SK-N-SH (cell line): ENCODE results near the gene KRTAP5-5.

ENCODE experiments used
- FOXJ3 ChIP-seq: sonication (generic); formaldehyde crosslinking; IDR thresholded peaks from 2 replicates; pipeline ENCODE4 v1.5.1; 2020; ENCODE audit warnings: mild to moderate bottlenecking, missing genetic modification reagents
- POLR2AphosphoS5 ChIP-seq: IDR thresholded peaks from 2 replicates; pipeline ENCODE4 v1.6.1; 2012; ENCODE audit warnings: low read depth, low read length
- SIN3A ChIP-seq: IDR thresholded peaks from 2 replicates; pipeline ENCODE4 v1.6.1; 2012; ENCODE audit warnings: low read depth, mild to moderate bottlenecking, low read length, moderate library complexity, borderline replicate concordance
- SMC3 ChIP-seq: IDR thresholded peaks from 2 replicates; pipeline ENCODE4 v1.6.1; 2012; ENCODE audit warnings: low read depth, low read length, improper control_type of control experiment
- TAF1 ChIP-seq: IDR thresholded peaks from 2 replicates; pipeline ENCODE4 v1.6.1; 2012; ENCODE audit warnings: low read depth, mild to moderate bottlenecking, low read length, moderate library complexity, borderline replicate concordance
- TF ChIP-seq, protein P1 (sequence below): IDR thresholded peaks from 2 replicates; pipeline ENCODE4 v1.4.0; 2012; ENCODE audit warnings: low read depth, borderline replicate concordance
- TF ChIP-seq, protein P2 (sequence below): fragments of 200-600 bp; sonication (generic); IDR thresholded peaks from 2 replicates; pipeline ENCODE4 v1.6.1; 2017; ENCODE audit warnings: antibody characterized with exemption, mild to moderate bottlenecking, moderate library complexity
- TF ChIP-seq, protein P3 (sequence below): IDR thresholded peaks from 2 replicates; pipeline ENCODE4 v1.6.1; 2012; ENCODE audit warnings: mild to moderate bottlenecking, low read depth, low read length, moderate library complexity
- TF ChIP-seq, protein P4 (sequence below): IDR thresholded peaks from 2 replicates; pipeline ENCODE4 v1.4.0; 2012; ENCODE audit warnings: low read depth, borderline replicate concordance

DNA sequence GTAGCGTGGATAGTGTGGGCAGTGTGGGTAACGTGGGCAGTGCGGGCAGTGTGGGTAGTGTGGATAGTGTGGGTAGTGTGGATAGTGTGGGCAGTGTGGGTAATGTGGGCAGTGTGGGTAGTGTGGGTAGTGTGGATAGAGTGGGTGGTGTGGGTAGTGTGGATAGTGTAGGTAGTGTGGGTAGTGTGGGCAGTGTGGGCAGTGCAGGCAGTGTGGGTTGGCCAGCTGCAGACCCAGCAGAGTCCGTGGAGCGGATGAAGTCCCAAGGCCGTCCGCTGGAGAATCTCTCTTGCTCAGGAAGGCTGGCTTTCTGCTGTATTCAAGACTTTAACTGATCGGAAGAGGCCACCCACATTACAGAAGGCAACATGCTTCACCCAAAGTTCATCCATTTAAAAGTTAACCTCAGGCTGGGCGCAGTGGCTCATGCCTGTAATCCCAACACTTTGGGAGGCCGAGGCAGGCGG is 41.4 kb downstream of the KRTAP5-5 start:
- TF ChIP-seq TAF1 (no peak), SMC3 (no peak), FOXJ3 (CRISPR knock-in tag) (no peak), POLR2AphosphoS5 (no peak), SIN3A (no peak)
- TF ChIP-seq, protein P1, sequence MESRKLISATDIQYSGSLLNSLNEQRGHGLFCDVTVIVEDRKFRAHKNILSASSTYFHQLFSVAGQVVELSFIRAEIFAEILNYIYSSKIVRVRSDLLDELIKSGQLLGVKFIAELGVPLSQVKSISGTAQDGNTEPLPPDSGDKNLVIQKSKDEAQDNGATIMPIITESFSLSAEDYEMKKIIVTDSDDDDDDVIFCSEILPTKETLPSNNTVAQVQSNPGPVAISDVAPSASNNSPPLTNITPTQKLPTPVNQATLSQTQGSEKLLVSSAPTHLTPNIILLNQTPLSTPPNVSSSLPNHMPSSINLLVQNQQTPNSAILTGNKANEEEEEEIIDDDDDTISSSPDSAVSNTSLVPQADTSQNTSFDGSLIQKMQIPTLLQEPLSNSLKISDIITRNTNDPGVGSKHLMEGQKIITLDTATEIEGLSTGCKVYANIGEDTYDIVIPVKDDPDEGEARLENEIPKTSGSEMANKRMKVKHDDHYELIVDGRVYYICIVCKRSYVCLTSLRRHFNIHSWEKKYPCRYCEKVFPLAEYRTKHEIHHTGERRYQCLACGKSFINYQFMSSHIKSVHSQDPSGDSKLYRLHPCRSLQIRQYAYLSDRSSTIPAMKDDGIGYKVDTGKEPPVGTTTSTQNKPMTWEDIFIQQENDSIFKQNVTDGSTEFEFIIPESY: no peak
- TF ChIP-seq, protein P2, sequence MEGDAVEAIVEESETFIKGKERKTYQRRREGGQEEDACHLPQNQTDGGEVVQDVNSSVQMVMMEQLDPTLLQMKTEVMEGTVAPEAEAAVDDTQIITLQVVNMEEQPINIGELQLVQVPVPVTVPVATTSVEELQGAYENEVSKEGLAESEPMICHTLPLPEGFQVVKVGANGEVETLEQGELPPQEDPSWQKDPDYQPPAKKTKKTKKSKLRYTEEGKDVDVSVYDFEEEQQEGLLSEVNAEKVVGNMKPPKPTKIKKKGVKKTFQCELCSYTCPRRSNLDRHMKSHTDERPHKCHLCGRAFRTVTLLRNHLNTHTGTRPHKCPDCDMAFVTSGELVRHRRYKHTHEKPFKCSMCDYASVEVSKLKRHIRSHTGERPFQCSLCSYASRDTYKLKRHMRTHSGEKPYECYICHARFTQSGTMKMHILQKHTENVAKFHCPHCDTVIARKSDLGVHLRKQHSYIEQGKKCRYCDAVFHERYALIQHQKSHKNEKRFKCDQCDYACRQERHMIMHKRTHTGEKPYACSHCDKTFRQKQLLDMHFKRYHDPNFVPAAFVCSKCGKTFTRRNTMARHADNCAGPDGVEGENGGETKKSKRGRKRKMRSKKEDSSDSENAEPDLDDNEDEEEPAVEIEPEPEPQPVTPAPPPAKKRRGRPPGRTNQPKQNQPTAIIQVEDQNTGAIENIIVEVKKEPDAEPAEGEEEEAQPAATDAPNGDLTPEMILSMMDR: no peak
- TF ChIP-seq, protein P3, sequence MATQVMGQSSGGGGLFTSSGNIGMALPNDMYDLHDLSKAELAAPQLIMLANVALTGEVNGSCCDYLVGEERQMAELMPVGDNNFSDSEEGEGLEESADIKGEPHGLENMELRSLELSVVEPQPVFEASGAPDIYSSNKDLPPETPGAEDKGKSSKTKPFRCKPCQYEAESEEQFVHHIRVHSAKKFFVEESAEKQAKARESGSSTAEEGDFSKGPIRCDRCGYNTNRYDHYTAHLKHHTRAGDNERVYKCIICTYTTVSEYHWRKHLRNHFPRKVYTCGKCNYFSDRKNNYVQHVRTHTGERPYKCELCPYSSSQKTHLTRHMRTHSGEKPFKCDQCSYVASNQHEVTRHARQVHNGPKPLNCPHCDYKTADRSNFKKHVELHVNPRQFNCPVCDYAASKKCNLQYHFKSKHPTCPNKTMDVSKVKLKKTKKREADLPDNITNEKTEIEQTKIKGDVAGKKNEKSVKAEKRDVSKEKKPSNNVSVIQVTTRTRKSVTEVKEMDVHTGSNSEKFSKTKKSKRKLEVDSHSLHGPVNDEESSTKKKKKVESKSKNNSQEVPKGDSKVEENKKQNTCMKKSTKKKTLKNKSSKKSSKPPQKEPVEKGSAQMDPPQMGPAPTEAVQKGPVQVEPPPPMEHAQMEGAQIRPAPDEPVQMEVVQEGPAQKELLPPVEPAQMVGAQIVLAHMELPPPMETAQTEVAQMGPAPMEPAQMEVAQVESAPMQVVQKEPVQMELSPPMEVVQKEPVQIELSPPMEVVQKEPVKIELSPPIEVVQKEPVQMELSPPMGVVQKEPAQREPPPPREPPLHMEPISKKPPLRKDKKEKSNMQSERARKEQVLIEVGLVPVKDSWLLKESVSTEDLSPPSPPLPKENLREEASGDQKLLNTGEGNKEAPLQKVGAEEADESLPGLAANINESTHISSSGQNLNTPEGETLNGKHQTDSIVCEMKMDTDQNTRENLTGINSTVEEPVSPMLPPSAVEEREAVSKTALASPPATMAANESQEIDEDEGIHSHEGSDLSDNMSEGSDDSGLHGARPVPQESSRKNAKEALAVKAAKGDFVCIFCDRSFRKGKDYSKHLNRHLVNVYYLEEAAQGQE: no peak
- TF ChIP-seq, protein P4, sequence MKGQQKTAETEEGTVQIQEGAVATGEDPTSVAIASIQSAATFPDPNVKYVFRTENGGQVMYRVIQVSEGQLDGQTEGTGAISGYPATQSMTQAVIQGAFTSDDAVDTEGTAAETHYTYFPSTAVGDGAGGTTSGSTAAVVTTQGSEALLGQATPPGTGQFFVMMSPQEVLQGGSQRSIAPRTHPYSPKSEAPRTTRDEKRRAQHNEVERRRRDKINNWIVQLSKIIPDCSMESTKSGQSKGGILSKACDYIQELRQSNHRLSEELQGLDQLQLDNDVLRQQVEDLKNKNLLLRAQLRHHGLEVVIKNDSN: no peak
